Right cardiac atrium (tissue), 5 donors: ENCODE data around the gene HAGH. TPM values are rescaled to one million over a fixed set of nuclear protein-coding genes. Genes with fewer than 3 reads are reported as not detected.

Source experiments
- ATAC-seq, 2 donors: fragments of 200-7000 bp; cut with Tn5 transposase; one replicate each; pipeline versions ENCODE4 v1.8.0 to v1.9.1; 2020; ENCODE audit warnings: moderate library complexity in 2 of 2, mild to moderate bottlenecking in 1 of 2
- DNase-seq, 3 donors: peaks; one replicate each; pipeline ENCODE4 v3.0.0-alpha.2; 2020
- H3K27ac ChIP-seq: one replicate; pipeline ENCODE4 v1.5.1; 2013; ENCODE audit warnings: mild to moderate bottlenecking, low read length, control low read depth, moderate library complexity
- H3K27me3 ChIP-seq: one replicate; pipeline ENCODE4 v1.6.1; 2013; ENCODE audit not compliant: control insufficient read depth, insufficient read depth
- H3K4me1 ChIP-seq: one replicate; pipeline ENCODE4 v1.6.1; 2013; ENCODE audit warnings: low read length; ENCODE audit not compliant: control insufficient read depth, insufficient read depth
- H3K4me3 ChIP-seq: one replicate; pipeline ENCODE4 v1.5.1; 2013; ENCODE audit warnings: low read length, control low read depth
- H3K9me3 ChIP-seq: one replicate; pipeline ENCODE4 v1.6.1; 2013; ENCODE audit warnings: low read length; ENCODE audit not compliant: control insufficient read depth
- WGBS: extraction: QIAGEN DNeasy Blood & Tissue Kit; methylation state at CpG from one replicate; pipeline ENCODE4 v1.1.7; 2013; 5-methylcytosine and 5-hydroxymethylcytosine counted together
- intact Hi-C, 4 donors: fragments of 100-400 bp; cut with DNase I; formaldehyde crosslinking; loops; one replicate each; pipeline versions ENCODE4 v1.11.0 to v1.14.0; 2022 to 2023
- polyA plus RNA-seq: library from polyadenylated mRNA; stranded (reverse); fragments of 200-250 nt; gene quantifications from one replicate; pipeline ENCODE4 v1.2.3, GENCODE V29; 2013
- total RNA-seq, 4 donors: library from RNA; stranded (reverse); fragmentation: NEBNext Ultra II Directional; extraction: Animal tissue kit (Norgen Biotek cat#: 25700); gene quantifications; one replicate each; pipeline ENCODE4 v1.2.1, GENCODE V29; 2021
- donor health status: healthy with polysubstance abuse.
- donor health status: DM: no; HTN: yes; CAD: no.
- donor health status: DM: no; HTN: no; CAD: no.
- donor health status: DM: no; HTN: yes; CAD: no; lungs with severe emphysema.
- donor health status: DM: yes; HTN: yes; CAD: no.

HAGH gene
- total and polyA plus RNA-seq, 5 donors, result 123 to 224 (median 145) TPM

- intact Hi-C loops, result no loop called here
- H3K4me3 ChIP-seq, result peak overlapping the region; percentile 83
- peak overlapping the region; percentile 10 for H3K27ac ChIP-seq
- no peaks in the 10 kb centered on the region for H3K9me3 ChIP-seq
- 11% methylated on average over 22 of the region's 22 CpGs for WGBS
- no peaks in the 10 kb centered on the region for H3K27me3 ChIP-seq
- DNase-seq, result peak in 1 of 3 donors; percentile 57
- no peak for ATAC-seq
- H3K4me1 ChIP-seq, result peaks cover 4% of the 10 kb centered on the region
Measured at GRCh38 chr16:1771864-1772361, 54.7 kb downstream of the HAGH start.

- Histone ChIP-seq H3K27me3 (no peaks in the 10 kb centered on the region), H3K9me3 (no peaks in the 10 kb centered on the region), H3K4me1 (peaks cover 4% of the 10 kb centered on the region), H3K27ac (peak within 1 kb of the TSS; percentile 37), H3K4me3 (peak within 1 kb of the TSS; percentile 83)
- intact Hi-C loops, result no loop called here
- under 1% methylated on average over 79 of the region's 79 CpGs for WGBS
- DNase-seq (peak; percentile 81 to 94 (median 94)), ATAC-seq (peak; percentile 39 to 57)
Measured at GRCh38 chr16:1771188-1771863, 55.3 kb downstream of the HAGH start, which contains the start of gene NME3. TSS of gene NME3 (minus strand) at chr16:1771543. CDS start at chr16:1771534, 9 bp downstream.

GRCh38 chr16:1770328-1771187 is 56.1 kb downstream of the HAGH start:
- 4% methylated on average over 81 of the region's 81 CpGs for WGBS
- Histone ChIP-seq H3K27me3 (no peaks in the 10 kb centered on the region), H3K4me1 (peaks cover 4% of the 10 kb centered on the region), H3K9me3 (no peaks in the 10 kb centered on the region), H3K4me3 (peak overlapping the region; percentile 83), H3K27ac (peak overlapping the region; percentile 17)
- peak; percentile 11 to 27 for ATAC-seq
- intact Hi-C loops, result no loop called here
- DNase-seq, result peak; percentile 81 to 92 (median 91)

- intact Hi-C loops, result no loop called here
- 72% methylated on average over 27 of the region's 27 CpGs for WGBS
- Histone ChIP-seq H3K9me3 (no peaks in the 10 kb centered on the region), H3K4me3 (no peak overlapping the region), H3K27me3 (no peaks in the 10 kb centered on the region), H3K4me1 (peaks cover 4% of the 10 kb centered on the region), H3K27ac (no peak overlapping the region)
- DNase-seq, result peak in 1 of 3 donors; percentile 71
- peak in 1 of 2 donors; percentile 0 for ATAC-seq
Measured at GRCh38 chr16:1769402-1770300, 57.0 kb downstream of the HAGH start.

- DNase-seq, result peak in 1 of 3 donors; percentile 75
- 76% methylated on average over 26 of the region's 26 CpGs for WGBS
- Histone ChIP-seq H3K4me3 (no peak overlapping the region), H3K9me3 (no peaks in the 10 kb centered on the region), H3K27ac (no peak overlapping the region), H3K27me3 (no peaks in the 10 kb centered on the region), H3K4me1 (peaks cover under 1% of the 10 kb centered on the region)
- ATAC-seq, result no peak
- intact Hi-C loops, result no loop called here
Measured at GRCh38 chr16:1768767-1769401, 57.7 kb downstream of the HAGH start.

GRCh38 chr16:1768061-1768766 is 58.4 kb downstream of the HAGH start:
- intact Hi-C loops, result no loop called here
- H3K4me1 ChIP-seq, result no peaks in the 10 kb centered on the region
- no peak overlapping the region for H3K4me3 ChIP-seq
- DNase-seq (no peak), ATAC-seq (no peak)
- no peaks in the 10 kb centered on the region for H3K27me3 ChIP-seq
- WGBS, result 83% methylated on average over 41 of the region's 41 CpGs
- H3K27ac ChIP-seq, result no peak overlapping the region
- H3K9me3 ChIP-seq, result no peaks in the 10 kb centered on the region

GRCh38 chr16:1767116-1767994 is 59.3 kb downstream of the HAGH start:
- intact Hi-C loops, result no loop called here
- Histone ChIP-seq H3K4me3 (no peak overlapping the region), H3K27ac (no peak overlapping the region), H3K9me3 (no peaks in the 10 kb centered on the region), H3K27me3 (no peaks in the 10 kb centered on the region), H3K4me1 (no peaks in the 10 kb centered on the region)
- ATAC-seq, result no peak
- DNase-seq, result no peak
- WGBS, result 91% methylated on average over 42 of the region's 42 CpGs

- WGBS, result 90% methylated on average over 18 of the region's 18 CpGs
- DNase-seq, result no peak
- ATAC-seq, result no peak
- no peak overlapping the region for H3K27ac ChIP-seq
- intact Hi-C loops, result no loop called here
- no peaks in the 10 kb centered on the region for H3K27me3 ChIP-seq
- H3K9me3 ChIP-seq, result no peaks in the 10 kb centered on the region
- no peak overlapping the region for H3K4me3 ChIP-seq
- no peaks in the 10 kb centered on the region for H3K4me1 ChIP-seq
Measured at GRCh38 chr16:1766701-1767100, 59.9 kb downstream of the HAGH start.

- no peaks in the 10 kb centered on the region for H3K4me1 ChIP-seq
- no peak overlapping the region for H3K27ac ChIP-seq
- no peaks in the 10 kb centered on the region for H3K9me3 ChIP-seq
- WGBS, result 90% methylated on average over 19 of the region's 19 CpGs
- no peak for DNase-seq
- ATAC-seq, result no peak
- H3K4me3 ChIP-seq, result no peak overlapping the region
- intact Hi-C loops, result no loop called here
- H3K27me3 ChIP-seq, result no peaks in the 10 kb centered on the region
Measured at GRCh38 chr16:1766231-1766630, 60.4 kb downstream of the HAGH start.
